G401 (cell line): ENCODE results near the gene TDRD3. TPM values are rescaled to one million over a fixed set of nuclear protein-coding genes. Genes with fewer than 3 reads are reported as not detected.

Experiments used
- DNase-seq: peaks from one replicate; pipeline ENCODE4 v3.0.0-alpha.2; 2015; ENCODE audit warnings: low spot score
- in situ Hi-C: cut with HindIII; loops from 2 replicates; pipeline ENCODE4 v1.10.0; 2016; ENCODE audit warnings: low sequenced_read_pairs, mixed read lengths
- total RNA-seq: library from RNA; depleted of rRNA; stranded (reverse); fragments of >200 nt; shearing (Covaris generic); gene quantifications from 2 replicates; pipeline ENCODE4 v1.2.3, GENCODE V29; 2014

Gene TDRD3
- total RNA-seq, 1 experiment from 2014 or later = 8.5 TPM

DNA sequence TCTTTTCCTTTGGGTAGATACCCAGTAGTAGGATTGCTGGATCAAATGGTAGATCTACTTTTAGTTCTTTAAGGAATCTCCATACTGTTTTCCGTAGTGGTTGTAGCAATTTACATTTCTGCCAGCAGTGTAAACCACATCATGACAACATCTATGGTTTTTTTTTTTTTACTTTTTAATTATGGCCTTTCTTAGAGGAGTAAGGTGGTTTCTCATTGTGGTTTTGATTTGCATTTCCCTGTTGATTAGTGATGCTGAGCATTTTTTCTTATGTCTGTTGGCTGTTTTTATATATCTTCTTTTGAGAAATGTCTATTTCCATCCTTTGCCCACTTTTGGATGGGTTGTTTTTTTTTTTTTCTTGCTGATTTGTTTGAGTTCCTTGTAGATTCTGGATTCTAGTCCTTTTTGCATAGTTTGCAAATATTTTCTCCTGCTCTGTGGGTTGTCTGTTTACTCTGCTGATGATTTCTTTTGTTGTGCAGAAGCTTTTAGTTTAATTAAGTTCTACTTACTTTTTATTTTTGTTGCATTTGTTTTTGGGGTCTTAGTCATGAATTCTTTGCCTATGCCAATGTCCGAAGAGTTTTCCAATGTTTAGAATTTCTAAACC, 38.8 kb downstream of the TDRD3 start:
- in situ Hi-C loops = no loop called here
- no peak for DNase-seq

DNA sequence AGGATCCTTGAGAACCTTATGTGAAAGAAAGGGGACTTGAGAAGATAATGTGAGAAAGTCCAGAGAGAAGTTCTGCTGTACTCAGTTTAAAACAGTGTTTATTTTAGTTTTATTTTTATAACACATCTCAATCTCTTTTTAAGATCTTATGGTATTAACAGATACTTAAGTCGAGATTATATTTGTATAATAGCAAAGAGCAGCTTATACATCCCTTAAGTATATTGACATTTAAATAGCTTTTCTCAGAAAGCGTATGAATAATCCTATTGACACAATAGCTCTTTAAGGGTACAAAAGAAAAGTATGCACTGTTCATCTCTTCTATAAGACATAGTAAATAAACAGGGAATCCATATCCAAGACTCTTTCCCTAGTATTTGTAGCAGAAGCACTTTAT, 42.2 kb downstream of the TDRD3 start:
- in situ Hi-C loops = no loop called here
- DNase-seq = no peak

GRCh38 chr13:60441761-60442160, 44.7 kb downstream of the TDRD3 start:
- in situ Hi-C loops = no loop called here
- no peak for DNase-seq

GRCh38 chr13:60448907-60449510, 52.0 kb downstream of the TDRD3 start:
- in situ Hi-C loops = no loop called here
- DNase-seq = peak; percentile 48

DNA sequence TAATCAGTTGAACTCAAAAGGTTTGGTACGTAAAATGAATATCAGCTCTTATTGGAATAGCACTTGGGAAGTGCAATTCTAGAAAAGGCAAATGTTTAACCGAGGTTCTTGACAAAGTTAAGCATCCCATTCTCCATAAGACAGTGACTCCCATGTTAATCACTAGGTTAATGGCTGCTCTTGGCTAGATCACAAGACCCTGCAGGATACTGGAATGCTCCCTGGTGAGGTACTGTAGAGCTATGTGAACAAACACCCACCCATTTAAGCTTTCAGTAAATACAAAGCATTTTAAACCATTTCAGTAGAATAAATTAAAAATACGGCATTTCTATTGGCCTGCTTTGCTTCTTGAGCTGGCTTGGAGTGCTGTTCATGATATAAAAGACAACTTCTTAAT, 56.5 kb downstream of the TDRD3 start:
- in situ Hi-C loops = no loop called here

DNA sequence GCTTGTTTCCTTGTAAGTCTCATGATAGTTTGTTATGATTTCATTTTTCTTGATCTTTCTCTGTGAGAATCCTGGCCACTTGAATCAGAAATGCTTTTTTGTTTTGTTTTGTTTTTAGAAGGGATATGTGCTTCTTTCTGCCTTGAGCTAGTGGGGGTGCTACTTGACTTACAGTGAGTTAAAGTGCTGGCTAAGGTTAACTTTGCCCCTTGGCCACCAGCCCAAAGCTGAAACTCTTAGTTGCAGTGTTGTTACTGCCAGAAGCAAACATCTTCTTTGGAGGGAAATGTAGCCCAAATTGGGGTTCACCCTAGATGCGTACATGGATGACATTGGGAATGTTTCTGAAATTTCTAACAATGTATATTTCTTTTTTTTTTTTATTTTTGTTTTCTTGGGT, 57.4 kb downstream of the TDRD3 start:
- in situ Hi-C loops = no loop called here
- no peak for DNase-seq

More for the DNA sequence above, 56.5 kb downstream of the TDRD3 start:
- no peak for DNase-seq

GRCh38 chr13:60463787-60464186, 66.8 kb downstream of the TDRD3 start:
- DNase-seq = no peak
- in situ Hi-C loops = no loop called here

- no peak for DNase-seq
- in situ Hi-C loops = no loop called here
These were observed 70.1 kb downstream of the TDRD3 start for GRCh38 chr13:60467098-60467497.

DNA sequence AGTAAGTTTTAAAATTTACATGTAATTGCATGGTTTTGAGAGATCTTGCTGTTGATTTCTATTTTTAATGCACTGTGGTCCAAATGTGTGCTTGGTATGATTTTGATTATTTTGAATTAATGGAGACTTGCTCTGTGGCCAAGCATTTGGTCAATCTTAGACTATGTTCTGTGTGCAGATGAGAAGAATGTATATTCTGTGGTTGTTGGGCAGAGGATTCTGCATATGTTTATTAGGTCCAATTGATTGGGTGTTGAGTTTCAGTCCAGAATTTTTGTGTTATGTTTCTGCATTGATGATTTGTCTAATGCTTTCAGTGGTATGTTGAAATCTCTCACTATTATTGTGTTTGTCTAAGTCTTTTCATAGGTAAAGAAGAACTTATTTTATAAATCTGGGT, 82.3 kb downstream of the TDRD3 start:
- in situ Hi-C loops = no loop called here
- DNase-seq = no peak

GRCh38 chr13:60482012-60482411, 85.0 kb downstream of the TDRD3 start:
- in situ Hi-C loops = no loop called here
- no peak for DNase-seq

- in situ Hi-C loops = no loop called here
- no peak for DNase-seq
These were observed 87.8 kb downstream of the TDRD3 start for GRCh38 chr13:60484865-60485264.

GRCh38 chr13:60491531-60491930, 94.5 kb downstream of the TDRD3 start:
- no peak for DNase-seq
- in situ Hi-C loops = no loop called here

DNA sequence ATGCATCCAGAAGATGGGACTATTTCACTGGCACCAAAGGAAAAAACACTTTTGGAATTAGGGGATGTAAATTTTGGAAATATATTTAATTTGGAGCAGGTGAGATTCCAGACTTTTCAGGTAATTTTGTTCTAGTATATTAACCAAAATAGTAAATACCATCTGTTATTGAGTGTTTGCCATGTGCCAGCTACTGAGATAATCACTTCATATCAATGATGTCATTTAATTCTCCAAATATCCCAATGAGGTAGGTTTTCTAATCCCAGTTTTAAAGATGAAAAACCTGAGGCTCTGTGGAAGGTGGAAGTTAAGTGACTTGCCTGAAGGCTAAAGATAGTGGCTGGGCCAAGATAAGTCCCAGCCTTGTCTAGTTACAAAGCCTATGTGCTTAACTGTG, 95.2 kb downstream of the TDRD3 start:
- no peak for DNase-seq
- in situ Hi-C loops = no loop called here

DNA sequence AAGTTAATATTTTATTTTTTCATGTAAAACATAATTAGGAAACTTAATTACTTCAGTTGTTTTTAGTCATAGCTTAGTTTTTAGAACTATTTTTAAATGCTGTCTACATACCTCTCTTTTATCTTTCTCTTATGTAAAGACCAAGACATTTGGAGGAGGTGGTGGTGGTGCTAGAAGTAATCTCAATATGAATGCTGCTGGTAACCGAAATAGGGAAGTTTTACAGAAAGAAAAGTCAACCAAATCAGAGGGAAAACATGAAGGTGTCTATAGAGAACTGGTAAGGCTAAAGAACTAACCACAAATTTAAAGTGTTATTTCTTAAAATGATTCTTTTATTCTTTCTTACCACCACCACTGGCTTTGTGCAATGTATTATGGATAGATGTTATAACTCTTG, 97.3 kb downstream of the TDRD3 start:
- in situ Hi-C loops = no loop called here
- no peak for DNase-seq

DNA sequence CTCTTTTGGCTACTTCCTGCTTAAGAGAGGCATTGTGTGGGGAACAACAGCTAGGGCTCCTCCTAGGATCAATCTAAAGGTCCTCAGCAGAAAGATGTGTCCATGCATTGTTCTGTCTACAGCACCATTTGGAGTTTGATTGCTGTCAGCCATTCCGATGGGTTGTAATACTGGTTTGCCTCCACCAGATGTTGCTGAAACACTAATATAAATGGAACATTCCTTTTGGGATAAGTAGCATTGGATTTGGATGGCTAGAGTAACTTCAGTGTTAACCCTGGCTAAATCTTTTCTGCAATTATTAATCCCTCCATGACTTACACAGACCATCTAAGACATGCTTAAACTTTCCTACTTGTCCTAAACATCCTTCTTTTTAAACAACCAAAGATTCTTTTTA, 104.2 kb downstream of the TDRD3 start:
- in situ Hi-C loops = no loop called here

GRCh38 chr13:60509601-60510386, 112.8 kb downstream of the TDRD3 start:
- DNase-seq = no peak
- in situ Hi-C loops = no loop called here

More for the DNA sequence above, 104.2 kb downstream of the TDRD3 start:
- DNase-seq = no peak

- no peak for DNase-seq
- in situ Hi-C loops = no loop called here
These were observed 114.6 kb downstream of the TDRD3 start for GRCh38 chr13:60511637-60512036.

GRCh38 chr13:60514891-60515290, 117.9 kb downstream of the TDRD3 start:
- in situ Hi-C loops = no loop called here

DNA sequence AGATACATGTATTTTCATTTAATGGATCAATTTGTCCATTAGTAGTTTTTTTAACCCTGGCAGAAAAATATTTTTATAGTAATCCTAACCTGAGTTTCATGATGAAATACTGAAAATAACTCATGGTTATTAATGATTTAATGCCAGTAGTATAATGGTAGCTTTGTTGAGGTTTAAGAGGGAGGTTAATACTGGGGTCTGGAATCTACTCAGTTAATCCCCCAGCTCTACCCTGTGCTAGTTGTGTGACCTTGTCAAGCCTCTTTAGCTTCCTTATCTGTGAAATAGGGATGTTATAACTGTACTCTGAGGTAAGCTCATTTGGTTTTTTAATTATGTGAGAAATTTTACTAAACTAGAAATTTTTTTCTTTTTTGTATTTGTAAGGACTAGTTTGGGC, 122.5 kb downstream of the TDRD3 start:
- in situ Hi-C loops = no loop called here

More at GRCh38 chr13:60514891-60515290, 117.9 kb downstream of the TDRD3 start:
- no peak for DNase-seq

DNA sequence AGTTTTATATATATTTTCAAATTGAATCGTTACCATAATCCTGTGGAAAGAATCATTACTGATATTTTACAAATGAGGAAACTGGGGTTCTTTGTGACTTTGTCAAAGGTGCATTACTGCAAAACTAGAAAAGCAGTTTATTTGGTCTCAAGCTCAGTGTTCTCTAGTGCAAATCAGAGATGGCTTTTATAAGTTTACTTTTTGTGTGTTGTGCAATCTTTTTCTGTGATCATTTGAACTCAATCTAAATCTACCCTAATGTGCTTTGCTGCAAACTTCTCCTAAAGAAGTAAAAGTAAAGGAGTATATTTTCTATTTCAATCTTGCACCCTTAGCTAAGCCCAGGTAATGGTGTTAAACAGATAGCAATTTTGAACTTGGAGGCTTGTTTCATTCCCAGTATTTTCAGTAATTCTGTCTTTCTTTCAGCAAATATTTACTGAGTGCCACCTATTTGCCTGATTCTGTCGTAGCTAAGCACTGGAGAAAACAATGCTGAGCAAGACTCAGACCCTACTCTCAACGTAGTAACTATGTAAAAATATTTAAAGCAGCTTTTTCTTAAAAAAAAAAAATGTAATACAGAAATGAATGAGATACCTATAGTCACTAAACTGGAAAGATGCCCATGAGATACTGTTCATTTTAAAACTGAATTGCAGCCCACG, 124.0 kb downstream of the TDRD3 start:
- in situ Hi-C loops = no loop called here
- DNase-seq = no peak

More for the DNA sequence above, 122.5 kb downstream of the TDRD3 start:
- DNase-seq = no peak
